HG03521 (cell line): Measurements from ENCODE around the gene ZIC5.

Experiments
- ATAC-seq: cut with Tn5 transposase; IDR thresholded peaks from one replicate; pipeline ENCODE4 v1.9.1; 2021; ENCODE audit warnings: mild to moderate bottlenecking, moderate library complexity; ENCODE audit not compliant: unreplicated experiment

ZIC5 gene

DNA sequence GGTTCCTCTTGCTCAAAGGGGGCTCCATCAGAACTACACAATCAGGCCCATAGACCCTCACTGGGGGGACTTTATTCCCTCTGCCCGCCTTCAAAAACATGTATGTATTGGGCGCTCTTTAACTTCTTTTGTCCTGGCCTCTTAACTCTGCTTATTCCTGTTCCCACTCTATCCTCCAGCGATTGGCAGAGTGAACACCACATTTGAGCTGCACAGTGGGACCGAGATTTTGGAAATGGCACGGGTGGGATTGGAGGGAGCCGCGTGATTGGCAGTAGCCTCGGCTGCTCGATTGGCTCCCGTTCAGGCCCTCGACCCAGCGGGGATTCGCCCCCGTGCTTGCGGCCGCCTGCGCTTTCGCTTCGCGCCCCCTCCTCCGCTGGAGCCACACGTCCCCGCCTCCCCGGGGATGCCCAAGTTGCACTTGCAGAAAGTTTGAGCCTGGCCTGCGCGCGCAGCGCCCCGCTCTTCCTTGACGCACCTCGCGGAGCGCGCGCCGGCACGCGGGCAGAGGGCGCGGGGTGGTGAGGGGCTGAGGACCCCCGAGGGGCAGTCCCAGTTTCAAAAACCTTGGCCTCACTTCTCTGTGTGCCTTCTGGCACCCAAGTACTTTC lies at the start of gene ZIC5:
TSS of gene ZIC5 (minus strand) at position 192 of the 614 bp plus-strand sequence. CDS start at position 28, 164 bp downstream.
- ATAC-seq: no peak

DNA sequence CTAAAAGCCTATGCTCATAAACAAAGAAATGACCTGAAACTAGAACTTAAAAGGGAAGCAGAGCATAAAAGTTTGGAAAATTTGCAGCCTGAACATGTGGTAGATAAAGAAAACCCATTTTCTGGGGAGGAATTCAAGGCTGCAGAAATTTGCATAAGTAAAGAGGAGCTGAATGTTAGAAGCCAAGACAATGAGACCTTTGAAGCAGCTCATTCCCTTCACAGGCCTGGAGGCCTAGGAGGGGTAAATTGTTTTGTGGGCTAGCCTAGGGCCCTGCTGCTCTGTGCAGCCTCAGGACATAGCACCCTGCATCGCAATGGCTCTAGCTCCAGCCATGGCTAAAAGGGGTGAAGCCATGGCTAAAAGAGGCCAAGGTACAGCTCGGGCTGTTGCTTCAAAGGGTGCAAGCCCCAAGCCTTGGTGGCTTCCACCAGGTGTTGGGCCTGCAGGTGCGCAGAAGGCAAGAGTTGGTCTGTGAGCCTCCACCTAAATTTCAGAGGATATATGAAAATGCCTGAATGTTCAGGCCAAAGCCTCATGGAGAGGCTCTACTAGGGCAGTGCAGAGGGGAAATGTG lies 48.3 kb upstream of the ZIC5 start:
- no peak for ATAC-seq

DNA sequence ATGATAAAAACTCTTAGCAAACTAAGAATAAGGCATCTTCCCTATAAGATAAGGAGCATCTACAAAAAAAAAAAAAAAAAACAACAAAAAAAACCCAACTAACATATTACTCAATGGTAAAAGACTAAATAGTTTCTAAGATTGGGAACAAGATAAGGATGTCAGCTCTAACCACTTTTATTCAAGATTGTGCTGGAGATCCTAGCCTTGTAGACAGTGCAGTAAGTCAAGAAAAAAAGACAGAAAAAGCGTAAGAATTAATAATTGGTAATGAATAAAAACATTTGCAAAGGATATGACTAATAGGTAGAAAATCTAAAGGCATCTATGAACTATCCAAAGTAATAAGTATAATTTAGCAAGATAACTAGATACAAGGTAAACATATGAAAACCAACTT lies 43.1 kb upstream of the ZIC5 start:
- no peak for ATAC-seq

DNA sequence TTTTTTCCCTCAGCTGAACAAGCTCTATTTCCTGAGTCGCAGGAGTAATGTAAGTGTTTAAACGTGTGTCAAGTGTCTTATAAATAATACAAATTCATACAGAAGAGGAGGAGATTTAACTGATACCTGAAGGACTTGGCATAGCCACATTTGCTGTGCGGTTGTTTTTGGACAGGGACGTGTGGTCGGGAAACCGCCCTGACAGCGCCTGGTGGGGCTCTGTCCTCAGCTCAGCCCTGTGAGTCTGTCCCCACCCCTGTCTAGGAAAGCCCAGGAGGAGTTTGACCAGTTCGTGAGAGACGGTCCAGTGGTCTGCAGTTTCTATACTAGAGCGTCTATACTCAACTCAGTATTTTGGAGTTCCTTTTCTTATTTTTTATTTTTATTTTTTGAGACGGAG lies 26.7 kb upstream of the ZIC5 start:
- no peak for ATAC-seq

DNA sequence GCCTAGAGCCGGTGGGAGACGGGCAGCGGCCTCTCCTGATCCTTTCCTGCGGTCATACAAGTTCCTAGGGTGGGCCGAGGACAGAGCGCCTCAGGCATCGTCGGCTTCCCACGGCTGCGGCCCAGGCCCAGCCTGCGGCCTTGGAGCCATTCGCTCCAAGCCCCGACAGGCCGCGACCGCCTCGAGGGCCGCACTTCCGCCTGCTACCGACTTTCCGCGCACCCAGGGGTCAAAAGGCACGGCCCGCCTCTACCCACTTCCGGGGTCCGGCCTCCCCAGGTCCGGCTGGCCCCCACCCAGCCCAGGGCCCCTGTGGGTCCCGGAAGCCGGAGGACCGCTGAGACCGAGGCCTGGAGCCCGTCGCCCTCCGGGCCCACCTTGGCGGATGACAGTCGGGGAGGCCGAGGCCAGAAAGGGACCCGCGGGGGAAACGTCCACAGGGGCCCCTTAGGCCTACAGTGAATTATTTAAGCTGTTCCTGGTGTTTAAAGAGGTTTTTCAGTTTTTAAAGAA lies 26.2 kb upstream of the ZIC5 start:
- ATAC-seq: no peak

DNA sequence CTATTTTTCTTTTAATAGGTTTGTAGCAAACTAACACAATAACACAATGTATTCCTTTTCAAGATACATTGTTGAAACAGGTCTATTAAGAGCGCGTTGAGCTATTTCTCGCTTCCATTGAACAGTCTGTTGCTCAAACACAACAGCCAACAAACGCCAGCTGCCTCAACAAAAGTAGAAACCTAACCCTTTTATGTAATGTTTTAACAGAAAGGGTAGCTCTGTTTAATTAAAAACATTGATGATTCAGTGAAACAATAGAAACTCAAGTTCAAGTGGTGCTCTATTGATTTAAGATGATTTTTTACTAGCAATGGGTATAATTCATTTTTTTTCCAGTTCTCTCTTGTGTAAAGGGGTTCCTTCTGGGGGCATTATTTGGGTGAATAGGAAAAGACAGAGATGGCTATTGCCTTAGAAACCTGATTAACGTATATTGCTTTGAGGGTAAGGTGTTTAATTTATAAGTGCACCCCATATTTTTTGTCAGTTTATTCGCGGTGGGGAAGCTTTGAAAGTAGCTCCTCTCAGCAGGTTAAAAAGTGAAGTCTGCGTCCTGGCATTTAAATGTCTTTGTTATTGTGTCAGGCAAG lies 24.9 kb upstream of the ZIC5 start:
- no peak for ATAC-seq

DNA sequence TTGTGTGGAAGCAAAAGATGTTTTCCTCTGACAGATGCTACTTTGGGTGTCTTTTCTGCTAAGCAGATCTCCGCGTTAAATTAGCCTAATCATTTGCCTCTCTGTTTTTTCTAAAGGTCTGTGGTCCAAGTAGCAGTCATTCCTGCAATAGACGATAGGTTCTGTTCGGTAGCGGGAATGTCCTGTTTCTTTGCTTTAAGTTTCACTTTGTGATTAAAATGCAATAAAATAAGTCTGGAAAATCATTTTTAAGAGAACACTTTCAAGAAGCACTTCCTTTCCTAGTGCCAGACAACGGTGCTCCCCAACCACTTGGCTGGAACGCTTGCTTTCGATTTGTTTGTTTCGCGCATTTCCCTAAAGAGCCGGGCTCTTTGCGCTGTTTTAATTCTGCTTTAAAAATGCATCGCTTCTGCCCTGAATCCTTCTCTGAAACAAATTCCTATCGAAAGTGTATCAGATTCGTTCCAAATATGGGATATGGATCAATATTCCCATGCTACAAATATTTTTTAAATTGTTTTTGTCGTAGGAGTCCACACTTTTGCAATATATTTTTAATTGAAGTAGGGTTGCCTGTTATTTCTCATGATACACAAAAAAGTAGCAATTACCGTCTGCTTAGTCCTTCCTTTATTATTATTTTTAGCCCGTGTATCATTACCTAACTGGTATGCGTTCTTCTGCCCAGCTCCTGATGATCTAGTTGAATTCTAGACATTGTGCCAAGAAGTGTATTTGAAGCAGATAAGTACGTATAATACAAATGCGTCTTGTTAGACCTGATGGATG lies 24.2 kb upstream of the ZIC5 start:
- no peak for ATAC-seq

DNA sequence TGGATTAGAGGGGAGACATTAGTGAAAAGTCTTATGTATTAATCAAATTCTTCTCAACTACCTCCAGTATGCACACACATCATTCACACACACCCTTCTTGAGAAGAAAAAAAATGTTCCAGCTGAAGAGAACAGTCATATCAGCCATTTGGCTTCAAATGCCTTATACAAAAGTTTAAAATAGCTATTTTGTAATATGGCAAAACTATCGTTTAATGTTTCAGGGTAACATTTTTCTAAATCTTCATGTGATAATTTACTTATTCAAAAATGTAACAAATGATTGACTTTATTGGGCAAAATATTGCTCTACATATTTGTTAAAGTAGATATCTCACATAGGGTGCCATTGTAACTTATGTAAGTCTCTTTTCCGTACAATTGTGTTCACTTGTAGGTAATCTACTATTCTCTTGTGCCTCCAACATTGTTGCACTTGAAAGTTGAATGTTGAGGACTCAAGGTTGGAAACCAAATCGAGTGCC lies 23.6 kb upstream of the ZIC5 start:
- no peak for ATAC-seq

DNA sequence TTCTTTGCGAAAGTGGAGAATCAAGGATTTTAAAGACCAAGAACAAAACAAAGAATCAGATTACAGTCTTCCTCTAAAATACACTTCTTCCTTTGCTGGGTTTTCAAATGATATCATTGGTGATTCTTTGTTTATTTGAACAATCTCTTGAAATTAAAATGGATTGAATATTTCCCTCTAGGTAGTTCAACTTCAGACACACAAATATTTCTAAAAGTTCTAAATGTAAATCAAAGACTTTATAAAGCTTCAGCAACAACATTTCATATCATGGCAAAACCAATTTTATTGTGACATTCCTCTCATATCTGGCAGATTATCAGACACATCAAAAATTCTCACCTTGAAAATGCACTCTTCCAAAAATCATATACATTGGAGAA lies 23.1 kb upstream of the ZIC5 start:
- no peak for ATAC-seq

DNA sequence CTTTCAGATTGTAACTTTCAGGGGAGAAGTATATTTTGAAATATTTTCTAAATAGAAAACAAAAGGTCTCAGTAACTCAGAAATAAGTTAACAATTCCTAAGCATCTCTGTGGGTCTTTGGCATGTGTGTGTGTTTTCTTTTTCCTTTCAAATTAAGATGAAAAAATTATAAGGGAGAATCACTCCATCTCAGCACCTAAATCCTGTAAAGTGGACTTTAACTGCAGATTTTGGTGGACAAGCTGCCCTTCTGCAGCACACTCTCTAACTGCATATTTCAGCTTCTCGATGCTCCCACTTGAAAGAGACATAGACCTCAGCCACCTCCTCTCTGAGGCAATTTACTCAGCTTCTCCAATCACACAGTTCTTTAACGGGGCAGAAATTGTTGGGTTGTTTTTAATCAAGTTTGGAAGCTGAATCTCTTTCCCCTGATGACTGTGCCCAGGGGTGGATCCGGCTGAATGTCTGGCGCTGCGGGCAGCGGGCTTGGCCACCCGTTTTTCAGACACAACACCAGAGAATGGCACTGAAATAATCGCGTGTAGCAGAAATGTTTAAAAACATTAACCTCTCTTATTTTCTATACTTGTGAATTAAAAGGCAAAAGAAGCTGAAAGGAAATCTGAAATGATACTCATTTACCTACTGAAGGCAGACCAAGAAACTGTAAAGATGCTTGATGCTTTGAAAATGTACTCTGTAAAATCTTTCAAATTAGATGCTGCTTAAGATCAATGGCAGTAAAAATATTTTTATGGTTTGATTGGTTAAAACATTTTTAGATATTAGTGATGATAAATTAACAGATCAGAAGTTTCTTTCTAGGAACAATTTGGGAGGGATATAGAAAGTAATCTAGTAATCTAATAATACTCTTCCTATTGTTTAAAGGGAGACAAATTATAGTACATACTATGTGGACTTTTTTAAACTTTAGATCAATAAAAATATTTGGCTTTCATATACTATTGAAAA lies 22.4 kb upstream of the ZIC5 start:
- no peak for ATAC-seq

DNA sequence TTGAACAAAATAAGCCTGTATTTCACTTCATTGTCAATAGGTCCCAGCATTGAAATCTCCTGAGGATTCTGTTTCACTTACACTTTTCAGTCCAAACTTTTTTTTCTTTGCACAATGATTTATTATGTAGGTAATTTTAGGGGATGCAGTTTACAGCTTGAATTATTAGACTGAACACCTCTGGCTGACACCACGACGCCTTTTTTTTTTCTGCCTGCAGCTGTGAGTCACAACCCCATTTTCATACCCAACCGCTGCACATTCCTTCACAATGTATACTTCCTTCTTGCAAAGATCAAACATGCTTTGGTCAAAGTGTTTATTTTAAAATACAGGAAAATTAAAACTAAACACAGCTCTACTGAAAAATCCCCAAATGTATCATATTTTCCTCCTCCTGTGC lies 21.4 kb upstream of the ZIC5 start:
- ATAC-seq: no peak

DNA sequence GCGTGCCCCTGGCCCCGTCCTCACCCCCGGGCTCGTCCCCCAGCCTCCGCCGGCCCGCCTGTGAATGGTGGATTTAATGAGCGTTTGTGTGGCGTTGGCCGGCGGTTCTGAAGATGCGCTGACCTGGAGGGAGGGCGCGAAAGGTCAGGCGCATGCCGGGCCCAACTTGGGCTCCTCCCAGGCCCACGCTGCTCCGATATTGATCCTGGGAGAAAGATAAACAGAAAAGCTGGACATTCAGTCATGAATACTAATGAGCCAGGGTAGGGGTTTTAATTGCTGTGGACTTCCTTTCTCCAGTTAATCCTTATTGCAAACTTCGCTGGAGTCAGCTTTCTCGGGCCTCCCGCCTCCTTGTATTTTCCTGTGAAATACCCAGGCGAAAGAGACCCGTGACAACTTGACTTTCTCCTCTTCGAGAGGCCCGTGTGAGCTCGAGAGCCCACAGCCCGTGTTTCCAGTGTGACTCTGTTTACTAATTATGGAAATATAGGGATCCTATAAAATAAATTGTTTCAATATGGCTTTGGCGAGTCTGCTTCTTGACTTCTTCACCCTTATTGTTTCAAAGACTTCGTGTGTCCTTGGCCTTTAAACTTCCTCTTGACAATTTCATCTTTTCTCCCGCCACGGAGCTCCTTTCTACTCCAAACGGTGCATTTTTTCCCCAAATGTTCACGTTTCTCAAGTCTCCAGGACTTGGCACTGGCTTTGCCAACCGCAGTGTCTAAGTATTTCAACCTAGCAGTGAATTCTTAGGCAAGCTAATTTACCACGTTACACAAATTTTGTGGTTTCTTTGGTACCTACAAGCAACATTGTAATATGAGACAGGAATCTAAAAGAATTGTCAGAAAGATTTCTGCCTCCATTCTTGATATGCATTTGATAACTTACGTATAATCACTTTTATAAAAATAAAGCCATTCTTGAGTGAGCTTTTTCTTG lies 20.5 kb upstream of the ZIC5 start:
- ATAC-seq: no peak

DNA sequence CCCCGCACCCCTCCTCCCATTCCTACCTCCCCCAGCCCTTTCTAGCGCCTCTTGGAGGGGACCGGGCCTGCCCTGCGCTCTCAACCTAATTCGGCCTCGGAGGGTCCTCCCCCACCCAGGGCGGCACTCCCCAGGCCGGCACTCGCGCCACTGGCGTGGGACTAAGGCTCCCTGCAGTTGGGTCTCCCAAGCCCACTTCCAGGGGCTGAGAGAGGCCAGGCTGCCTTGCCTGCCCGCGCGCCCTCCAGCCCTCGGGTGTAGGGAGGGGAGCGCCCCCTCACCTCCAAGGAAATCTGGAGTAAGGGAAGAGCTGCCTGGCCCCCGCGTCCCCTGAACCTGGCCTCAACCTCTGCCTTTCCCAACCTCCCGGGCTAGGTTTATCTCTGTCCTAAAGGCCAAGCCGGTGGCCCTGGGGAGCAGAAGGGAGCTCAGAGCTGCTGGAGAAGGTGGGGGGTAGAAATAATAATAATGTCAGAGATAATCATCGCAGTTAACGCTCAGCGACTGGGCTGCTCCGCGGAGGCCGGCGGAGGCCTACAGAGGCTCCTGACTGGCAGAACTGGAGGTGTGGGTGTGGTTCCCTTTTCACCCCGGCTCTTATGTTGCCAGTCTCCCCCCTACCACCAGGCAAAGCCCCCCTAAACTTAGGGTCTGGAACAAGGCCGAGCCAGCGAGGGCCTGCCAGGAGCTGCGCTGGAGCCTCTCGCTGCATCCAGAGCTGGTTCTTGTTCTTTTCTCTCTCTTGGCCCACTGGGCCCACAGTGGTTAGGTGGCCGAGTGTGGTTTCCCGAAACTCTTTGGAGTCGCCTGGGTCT lies 19.7 kb upstream of the ZIC5 start:
- no peak for ATAC-seq

DNA sequence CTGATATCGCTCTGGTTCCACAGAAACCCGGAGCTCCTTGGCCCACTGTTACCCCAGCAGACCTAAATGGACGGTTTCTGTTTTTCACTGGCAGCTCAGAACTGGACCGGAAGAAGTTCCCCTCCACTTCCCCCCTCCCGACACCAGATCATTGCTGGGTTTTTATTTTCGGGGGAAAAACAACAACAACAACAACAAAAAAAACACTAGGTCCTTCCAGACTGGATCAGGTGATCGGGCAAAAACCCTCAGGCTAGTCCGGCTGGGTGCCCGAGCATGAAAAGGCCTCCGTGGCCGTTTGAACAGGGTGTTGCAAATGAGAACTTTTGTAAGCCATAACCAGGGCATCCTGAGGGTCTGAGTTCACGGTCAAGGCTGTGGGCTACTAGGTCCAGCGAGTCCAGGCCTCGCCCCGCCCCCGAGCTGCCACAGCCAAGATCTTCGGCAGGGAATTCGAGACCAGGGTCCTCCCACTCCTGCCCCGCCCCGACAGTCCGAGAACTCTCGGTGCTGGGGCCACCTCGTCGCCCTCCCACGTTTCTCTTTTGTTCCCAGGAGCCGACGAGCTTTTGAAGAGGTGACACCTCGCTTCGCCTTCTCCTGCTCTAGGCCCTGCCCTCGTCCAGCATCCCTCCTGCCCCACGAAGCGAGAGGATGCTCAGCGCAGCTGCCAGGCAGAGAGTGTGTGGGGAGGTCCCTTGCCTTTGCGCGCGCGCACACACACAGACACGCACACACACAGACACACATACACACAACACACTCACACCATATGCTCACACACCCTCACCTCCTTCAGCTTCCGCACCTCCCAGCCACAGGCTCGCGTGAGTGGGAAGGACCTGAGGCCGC lies 18.8 kb upstream of the ZIC5 start:
- no peak for ATAC-seq

DNA sequence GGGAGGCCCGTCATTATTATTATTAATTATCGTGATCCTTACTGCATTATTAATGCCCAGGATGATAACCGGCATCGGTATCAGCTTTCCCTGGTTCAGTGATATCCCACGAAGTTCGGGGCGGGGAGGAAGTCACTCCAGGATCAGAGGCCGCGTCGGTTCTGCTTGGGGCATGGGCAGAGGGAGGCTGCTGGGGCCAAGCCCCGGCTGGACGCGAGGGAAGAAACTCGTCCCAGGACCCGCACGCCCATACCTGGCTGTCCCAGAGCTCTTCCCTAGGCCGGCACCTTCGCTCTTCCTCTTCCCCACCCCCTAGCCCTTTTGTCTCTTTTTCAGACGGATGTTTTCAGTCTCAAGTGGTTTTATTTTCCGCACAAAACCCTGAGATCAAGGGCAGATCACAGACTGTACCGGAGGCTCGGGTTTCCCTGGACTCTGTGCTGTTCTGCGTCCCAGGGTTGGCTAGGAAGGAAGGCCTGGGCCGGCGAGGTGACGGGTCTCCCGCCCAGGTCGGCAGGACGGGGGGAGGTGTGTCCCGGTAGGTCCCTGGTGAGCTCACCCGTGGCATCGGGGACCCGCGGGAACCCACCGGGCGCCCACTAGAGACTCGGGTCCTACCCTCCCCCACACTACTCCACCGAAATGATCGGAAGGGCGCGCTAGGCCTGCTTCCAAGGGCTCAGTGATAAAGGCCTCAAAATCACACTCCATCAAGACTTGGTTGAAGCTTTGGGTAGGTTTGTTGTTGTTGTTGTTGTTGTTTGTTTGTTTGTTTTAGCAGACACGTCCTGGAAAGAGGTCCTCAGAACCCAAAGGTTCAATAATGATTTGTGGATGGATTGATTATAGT lies 17.9 kb upstream of the ZIC5 start:
- no peak for ATAC-seq

DNA sequence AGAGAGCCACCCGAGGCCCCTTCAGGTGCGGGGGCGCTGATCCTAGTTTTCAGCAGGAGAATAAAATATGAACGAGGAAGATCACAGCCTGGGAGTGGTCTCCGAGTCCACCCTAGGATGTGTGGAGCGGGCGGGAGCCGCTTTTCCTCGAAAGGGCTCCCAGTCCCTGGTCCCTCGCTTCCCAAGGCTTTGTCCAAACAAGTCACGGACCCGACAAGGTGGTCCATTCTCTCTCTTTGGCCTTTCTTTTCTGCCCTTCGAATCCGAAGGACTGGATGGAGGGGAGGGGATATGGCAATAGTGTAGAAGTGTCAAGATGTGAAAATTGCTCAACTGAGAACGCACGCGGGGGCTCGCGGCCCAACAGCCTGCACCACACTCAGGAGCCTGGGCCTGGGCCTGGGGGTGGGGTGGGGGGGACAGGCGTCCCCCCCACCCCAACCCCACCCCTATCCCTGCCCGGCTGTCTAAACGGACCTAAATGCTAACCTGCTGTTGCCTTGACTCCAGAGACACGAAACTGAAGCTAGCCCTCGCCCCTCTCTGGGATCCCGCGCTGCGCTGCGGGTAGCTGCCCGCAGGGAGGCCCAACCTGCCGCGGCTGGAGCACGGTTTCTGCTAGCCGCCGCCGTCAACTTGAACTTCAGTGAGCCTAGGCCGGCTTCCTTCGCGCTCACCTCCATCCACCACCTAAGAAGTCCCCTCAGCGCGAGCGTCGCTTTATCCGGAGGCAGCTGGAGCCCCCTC lies 17.1 kb upstream of the ZIC5 start:
- ATAC-seq: no peak
